Adrenal gland (tissue), 5 donors: ENCODE results near the gene NYAP2.

ENCODE experiments used
- CTCF ChIP-seq, 6 experiments: fragments of 450-650 bp in 4 of 6; fragments of 200-600 bp in 2 of 6; sonication (generic) in 1 of 6; IDR thresholded peaks; 1 replicate in 5 of 6; 2 replicates in 1 of 6; pipeline versions ENCODE4 v1.5.1 to v1.8.0; 2016 to 2021; ENCODE audit warnings: antibody characterized with exemption in 6 of 6, mild to moderate bottlenecking in 2 of 6, moderate library complexity in 1 of 6
- POLR2A ChIP-seq, 2 donors: fragments of 450-650 bp; IDR thresholded peaks; one replicate each; pipeline ENCODE4 v1.6.1; 2017; ENCODE audit warnings: antibody characterized with exemption in 2 of 2, mild to moderate bottlenecking in 2 of 2, moderate library complexity in 1 of 2
- donor health status: DM: no; HTN: no; CAD: no.

DNA sequence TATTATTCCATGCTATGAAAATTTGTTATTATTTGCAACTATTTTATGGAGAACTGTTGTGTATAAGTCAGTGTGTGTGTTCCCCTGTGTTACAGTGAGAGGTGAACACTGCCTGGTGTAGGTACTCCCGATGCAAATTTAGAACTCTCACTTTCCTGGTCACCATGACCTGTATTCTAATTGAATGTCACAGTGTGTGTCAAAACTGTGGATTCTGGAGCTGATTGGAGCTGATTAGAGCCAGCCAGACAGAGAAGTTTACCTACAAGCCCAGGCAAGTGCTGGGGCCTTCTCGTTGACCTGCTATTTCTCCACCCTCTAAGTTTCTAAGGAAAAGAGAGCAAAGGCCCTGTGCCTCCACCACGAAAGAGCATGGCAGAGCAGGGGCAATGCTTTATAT lies 216.0 kb downstream of the NYAP2 start:
- TF ChIP-seq CTCF (IDR thresholded peaks at IDR 0.05), result no peak
- TF ChIP-seq POLR2A (IDR thresholded peaks at IDR 0.05), result no peak
